ENCODE data around the gene MAP2.

DNA sequence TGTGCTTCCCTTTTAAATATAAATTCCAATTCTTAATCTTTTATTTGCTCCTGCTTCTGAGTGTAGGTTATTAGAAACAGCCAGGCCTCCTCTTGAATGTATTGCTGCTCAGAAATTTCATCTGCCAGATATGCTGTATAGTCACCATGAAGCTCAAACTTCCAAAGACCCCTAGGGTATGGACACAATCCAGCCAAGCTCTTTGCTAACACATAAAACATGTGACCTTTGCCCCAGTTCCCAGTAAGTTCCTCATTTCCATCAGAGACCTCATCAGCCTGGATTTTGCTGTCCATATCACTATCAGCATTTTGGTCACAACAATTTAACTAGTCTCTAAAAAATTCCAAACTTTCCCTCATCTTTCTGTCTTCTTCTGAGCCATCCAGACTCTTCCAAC, 75.2 kb downstream of the MAP2 start:
- no peak for TF ChIP-seq EZH2 (IDR thresholded peaks at IDR 0.05; ENCODE audit: borderline replicate concordance, low read length)
- TF ChIP-seq, protein P1, sequence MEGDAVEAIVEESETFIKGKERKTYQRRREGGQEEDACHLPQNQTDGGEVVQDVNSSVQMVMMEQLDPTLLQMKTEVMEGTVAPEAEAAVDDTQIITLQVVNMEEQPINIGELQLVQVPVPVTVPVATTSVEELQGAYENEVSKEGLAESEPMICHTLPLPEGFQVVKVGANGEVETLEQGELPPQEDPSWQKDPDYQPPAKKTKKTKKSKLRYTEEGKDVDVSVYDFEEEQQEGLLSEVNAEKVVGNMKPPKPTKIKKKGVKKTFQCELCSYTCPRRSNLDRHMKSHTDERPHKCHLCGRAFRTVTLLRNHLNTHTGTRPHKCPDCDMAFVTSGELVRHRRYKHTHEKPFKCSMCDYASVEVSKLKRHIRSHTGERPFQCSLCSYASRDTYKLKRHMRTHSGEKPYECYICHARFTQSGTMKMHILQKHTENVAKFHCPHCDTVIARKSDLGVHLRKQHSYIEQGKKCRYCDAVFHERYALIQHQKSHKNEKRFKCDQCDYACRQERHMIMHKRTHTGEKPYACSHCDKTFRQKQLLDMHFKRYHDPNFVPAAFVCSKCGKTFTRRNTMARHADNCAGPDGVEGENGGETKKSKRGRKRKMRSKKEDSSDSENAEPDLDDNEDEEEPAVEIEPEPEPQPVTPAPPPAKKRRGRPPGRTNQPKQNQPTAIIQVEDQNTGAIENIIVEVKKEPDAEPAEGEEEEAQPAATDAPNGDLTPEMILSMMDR (conservative IDR thresholded peaks at IDR 0.05 in 1 of 2, IDR thresholded peaks at IDR 0.05 in 1 of 2; ENCODE audit: extremely low read depth in 1 of 2, insufficient read depth in 1 of 2, low read depth in 1 of 2, low read length in 2 of 2), result no peak
